Measurements from ENCODE around the gene VPS26B.

GRCh38 chr11:134178032-134178674 is 46.3 kb upstream of the VPS26B start:
- TF ChIP-seq NFIC (IDR thresholded peaks at IDR 0.05) (no peak), TAF1 (IDR thresholded peaks at IDR 0.05; ENCODE audit: low read depth) (no peak), CEBPB (IDR thresholded peaks at IDR 0.05) (no peak), MAX (IDR thresholded peaks at IDR 0.05) (no peak), TCF12 (IDR thresholded peaks at IDR 0.05; ENCODE audit: low read depth) (no peak), EP300 (IDR thresholded peaks at IDR 0.05; ENCODE audit: borderline replicate concordance) (no peak), TEAD4 (IDR thresholded peaks at IDR 0.05) (no peak), EGR1 (IDR thresholded peaks at IDR 0.05) (no peak), YY1 (IDR thresholded peaks at IDR 0.05; ENCODE audit: low read depth) (no peak), RAD21 (IDR thresholded peaks at IDR 0.05; ENCODE audit: low read depth) (no peak), FOXM1 (IDR thresholded peaks at IDR 0.05; ENCODE audit: borderline replicate concordance, low read depth) (no peak), ZBTB7A (IDR thresholded peaks at IDR 0.05; ENCODE audit: low read depth) (no peak)
- TF ChIP-seq, protein P1, sequence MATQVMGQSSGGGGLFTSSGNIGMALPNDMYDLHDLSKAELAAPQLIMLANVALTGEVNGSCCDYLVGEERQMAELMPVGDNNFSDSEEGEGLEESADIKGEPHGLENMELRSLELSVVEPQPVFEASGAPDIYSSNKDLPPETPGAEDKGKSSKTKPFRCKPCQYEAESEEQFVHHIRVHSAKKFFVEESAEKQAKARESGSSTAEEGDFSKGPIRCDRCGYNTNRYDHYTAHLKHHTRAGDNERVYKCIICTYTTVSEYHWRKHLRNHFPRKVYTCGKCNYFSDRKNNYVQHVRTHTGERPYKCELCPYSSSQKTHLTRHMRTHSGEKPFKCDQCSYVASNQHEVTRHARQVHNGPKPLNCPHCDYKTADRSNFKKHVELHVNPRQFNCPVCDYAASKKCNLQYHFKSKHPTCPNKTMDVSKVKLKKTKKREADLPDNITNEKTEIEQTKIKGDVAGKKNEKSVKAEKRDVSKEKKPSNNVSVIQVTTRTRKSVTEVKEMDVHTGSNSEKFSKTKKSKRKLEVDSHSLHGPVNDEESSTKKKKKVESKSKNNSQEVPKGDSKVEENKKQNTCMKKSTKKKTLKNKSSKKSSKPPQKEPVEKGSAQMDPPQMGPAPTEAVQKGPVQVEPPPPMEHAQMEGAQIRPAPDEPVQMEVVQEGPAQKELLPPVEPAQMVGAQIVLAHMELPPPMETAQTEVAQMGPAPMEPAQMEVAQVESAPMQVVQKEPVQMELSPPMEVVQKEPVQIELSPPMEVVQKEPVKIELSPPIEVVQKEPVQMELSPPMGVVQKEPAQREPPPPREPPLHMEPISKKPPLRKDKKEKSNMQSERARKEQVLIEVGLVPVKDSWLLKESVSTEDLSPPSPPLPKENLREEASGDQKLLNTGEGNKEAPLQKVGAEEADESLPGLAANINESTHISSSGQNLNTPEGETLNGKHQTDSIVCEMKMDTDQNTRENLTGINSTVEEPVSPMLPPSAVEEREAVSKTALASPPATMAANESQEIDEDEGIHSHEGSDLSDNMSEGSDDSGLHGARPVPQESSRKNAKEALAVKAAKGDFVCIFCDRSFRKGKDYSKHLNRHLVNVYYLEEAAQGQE (IDR thresholded peaks at IDR 0.05; ENCODE audit: low read depth): no peak

Data from Ishikawa (cell line).